ENCODE data around the gene PTGER1. TPM values are rescaled to one million over a fixed set of nuclear protein-coding genes. Genes with fewer than 3 reads are reported as not detected.

Gene PTGER1
- total and polyA plus RNA-seq, 2 experiments from 2014 or later = 0.60 to 3.5 TPM

GRCh38 chr19:14471436-14472187 is 3.5 kb downstream of the PTGER1 start:
- peak; percentile 5 for DNase-seq (ENCODE audit: low spot score)
- Histone ChIP-seq H3K4me3 (no peak overlapping the region), H3K27ac (no peak overlapping the region), H4K20me1 (ENCODE audit: insufficient read depth, poor library complexity, severe bottlenecking) (no peaks in the 10 kb centered on the region), H3K9me2 (replicated peaks; ENCODE audit: insufficient read depth) (no peaks in the 10 kb centered on the region), H3K4me1 (ENCODE audit: insufficient read depth) (peaks cover 24% of the 10 kb centered on the region), H3K79me2 (no peaks in the 10 kb centered on the region), H3K36me3 (replicated peaks; ENCODE audit: insufficient read depth, low read depth) (no peaks in the 10 kb centered on the region), H3K9me3 (ENCODE audit: low read depth) (no peaks in the 10 kb centered on the region), H3K4me2 (peak overlapping the region; percentile 87), H2AFZ (no peak overlapping the region), H3K27me3 (no peaks in the 10 kb centered on the region)
- 87% methylated on average over 21 of the region's 46 CpGs for WGBS (ENCODE audit: low lambda C conversion rate, missing lambda C conversion rate)
- TF ChIP-seq EZH2 (IDR thresholded peaks at IDR 0.05; ENCODE audit: borderline replicate concordance) (no peak), CTCF (IDR thresholded peaks at IDR 0.05; ENCODE audit: poor library complexity) (no peak), EZH2phosphoT487 (IDR thresholded peaks at IDR 0.05; ENCODE audit: low read depth, severe bottlenecking, unreplicated experiment) (no peak)

GRCh38 chr19:14470031-14470876 is 4.9 kb downstream of the PTGER1 start:
- Histone ChIP-seq H3K9me3 (ENCODE audit: low read depth) (no peaks in the 10 kb centered on the region), H3K27me3 (no peaks in the 10 kb centered on the region), H3K79me2 (no peaks in the 10 kb centered on the region), H3K4me3 (no peak overlapping the region), H3K4me1 (ENCODE audit: insufficient read depth) (peaks cover 16% of the 10 kb centered on the region), H3K9me2 (replicated peaks; ENCODE audit: insufficient read depth) (no peaks in the 10 kb centered on the region), H3K4me2 (no peak overlapping the region), H2AFZ (no peak overlapping the region), H3K27ac (no peak overlapping the region), H3K36me3 (replicated peaks; ENCODE audit: insufficient read depth, low read depth) (no peaks in the 10 kb centered on the region), H4K20me1 (ENCODE audit: insufficient read depth, poor library complexity, severe bottlenecking) (no peaks in the 10 kb centered on the region)
- 90% methylated on average over 25 of the region's 32 CpGs for WGBS (ENCODE audit: low lambda C conversion rate, missing lambda C conversion rate)
- TF ChIP-seq EZH2phosphoT487 (IDR thresholded peaks at IDR 0.05; ENCODE audit: low read depth, severe bottlenecking, unreplicated experiment) (no peak), EZH2 (IDR thresholded peaks at IDR 0.05; ENCODE audit: borderline replicate concordance) (no peak), CTCF (IDR thresholded peaks at IDR 0.05; ENCODE audit: poor library complexity) (no peak)
- DNase-seq (ENCODE audit: low spot score) = no peak

GRCh38 chr19:14467816-14468215 is 7.3 kb downstream of the PTGER1 start:
- Histone ChIP-seq H3K4me2 (no peak overlapping the region), H3K4me3 (no peak overlapping the region), H3K4me1 (ENCODE audit: insufficient read depth) (peaks cover 11% of the 10 kb centered on the region), H2AFZ (no peak overlapping the region), H3K79me2 (no peaks in the 10 kb centered on the region), H3K9me3 (ENCODE audit: low read depth) (no peaks in the 10 kb centered on the region), H4K20me1 (ENCODE audit: insufficient read depth, poor library complexity, severe bottlenecking) (no peaks in the 10 kb centered on the region), H3K36me3 (replicated peaks; ENCODE audit: insufficient read depth, low read depth) (no peaks in the 10 kb centered on the region), H3K9me2 (replicated peaks; ENCODE audit: insufficient read depth) (no peaks in the 10 kb centered on the region), H3K27me3 (no peaks in the 10 kb centered on the region), H3K27ac (no peak overlapping the region)
- DNase-seq (ENCODE audit: low spot score) = no peak
- no peak for TF ChIP-seq EZH2 (IDR thresholded peaks at IDR 0.05; ENCODE audit: borderline replicate concordance)
- TF ChIP-seq EZH2phosphoT487 (IDR thresholded peaks at IDR 0.05; ENCODE audit: low read depth, severe bottlenecking, unreplicated experiment) = no peak
- TF ChIP-seq CTCF (IDR thresholded peaks at IDR 0.05; ENCODE audit: poor library complexity) = no peak
- WGBS (ENCODE audit: low lambda C conversion rate, missing lambda C conversion rate) = 83% methylated on average over 9 of the region's 9 CpGs
